WERI-Rb-1 (cell line): ENCODE measurements around the gene FUT6.
A peak's percentile ranks its signal among the peaks of the same experiment; 100 is the strongest.

Experiments used
- DNase-seq: peaks from one replicate; pipeline ENCODE4 v3.0.0-alpha.2; 2020
- H3K27ac ChIP-seq: fragments of 250-450 bp; sonication (Bioruptor Pico); 2 replicates; pipeline ENCODE4 v1.5.1; 2020; ENCODE audit warnings: mild to moderate bottlenecking, moderate library complexity
- H3K27me3 ChIP-seq: fragments of 250-450 bp; sonication (Bioruptor Pico); 2 replicates; pipeline ENCODE4 v1.5.1; 2021; ENCODE audit warnings: mild to moderate bottlenecking, low read depth, moderate library complexity; ENCODE audit not compliant: insufficient read depth, severe bottlenecking
- H3K36me3 ChIP-seq: fragments of 250-450 bp; sonication (Bioruptor Pico); 2 replicates; pipeline ENCODE4 v1.5.1; 2020; ENCODE audit warnings: mild to moderate bottlenecking, moderate library complexity
- H3K4me3 ChIP-seq: 2 replicates; pipeline ENCODE4 v1.5.1; 2011; ENCODE audit warnings: low read depth, mild to moderate bottlenecking, control low read depth, low read length
- H3K9me3 ChIP-seq: fragments of 250-450 bp; sonication (Bioruptor Pico); 2 replicates; pipeline ENCODE4 v1.5.1; 2021; ENCODE audit warnings: mild to moderate bottlenecking, moderate library complexity; ENCODE audit not compliant: severe bottlenecking
- TF ChIP-seq, protein P1 (sequence below): IDR thresholded peaks from 2 replicates; pipeline ENCODE4 v1.5.1; 2011; ENCODE audit warnings: low read depth, mild to moderate bottlenecking, control low read depth, inconsistent platforms, low read length

Gene FUT6

GRCh38 chr19:5808120-5808816, 31.2 kb downstream of the FUT6 start:
- no peaks in the 10 kb centered on the region for H3K36me3 ChIP-seq
- no peak for DNase-seq
- H3K27me3 ChIP-seq, result no peaks in the 10 kb centered on the region
- H3K4me3 ChIP-seq, result no peak overlapping the region
- H3K9me3 ChIP-seq, result no peaks in the 10 kb centered on the region
- H3K27ac ChIP-seq, result no peak overlapping the region
- TF ChIP-seq, protein P1, sequence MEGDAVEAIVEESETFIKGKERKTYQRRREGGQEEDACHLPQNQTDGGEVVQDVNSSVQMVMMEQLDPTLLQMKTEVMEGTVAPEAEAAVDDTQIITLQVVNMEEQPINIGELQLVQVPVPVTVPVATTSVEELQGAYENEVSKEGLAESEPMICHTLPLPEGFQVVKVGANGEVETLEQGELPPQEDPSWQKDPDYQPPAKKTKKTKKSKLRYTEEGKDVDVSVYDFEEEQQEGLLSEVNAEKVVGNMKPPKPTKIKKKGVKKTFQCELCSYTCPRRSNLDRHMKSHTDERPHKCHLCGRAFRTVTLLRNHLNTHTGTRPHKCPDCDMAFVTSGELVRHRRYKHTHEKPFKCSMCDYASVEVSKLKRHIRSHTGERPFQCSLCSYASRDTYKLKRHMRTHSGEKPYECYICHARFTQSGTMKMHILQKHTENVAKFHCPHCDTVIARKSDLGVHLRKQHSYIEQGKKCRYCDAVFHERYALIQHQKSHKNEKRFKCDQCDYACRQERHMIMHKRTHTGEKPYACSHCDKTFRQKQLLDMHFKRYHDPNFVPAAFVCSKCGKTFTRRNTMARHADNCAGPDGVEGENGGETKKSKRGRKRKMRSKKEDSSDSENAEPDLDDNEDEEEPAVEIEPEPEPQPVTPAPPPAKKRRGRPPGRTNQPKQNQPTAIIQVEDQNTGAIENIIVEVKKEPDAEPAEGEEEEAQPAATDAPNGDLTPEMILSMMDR, result no peak

DNA sequence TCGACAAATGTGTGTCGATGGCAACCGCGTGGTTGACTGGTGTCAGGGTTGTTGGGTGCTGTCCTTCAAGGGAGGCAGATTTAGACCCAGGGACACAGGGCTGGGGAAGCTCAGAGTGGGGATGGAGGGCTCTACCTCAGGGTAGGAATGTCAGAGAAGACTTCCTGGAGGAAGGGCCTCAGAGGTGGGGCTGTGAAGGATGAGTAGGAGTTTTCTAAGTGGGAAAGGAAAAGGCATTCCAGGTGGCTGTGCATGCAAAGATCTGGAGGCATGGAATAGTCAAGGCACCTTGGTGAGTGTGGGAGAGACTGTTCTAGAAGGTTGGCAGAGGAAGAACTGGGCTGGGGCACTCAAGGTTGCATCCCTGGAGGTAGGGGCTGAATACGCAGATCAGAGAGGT, 32.6 kb downstream of the FUT6 start:
- no peaks in the 10 kb centered on the region for H3K27me3 ChIP-seq
- no peaks in the 10 kb centered on the region for H3K36me3 ChIP-seq
- H3K27ac ChIP-seq, result no peak overlapping the region
- TF ChIP-seq, protein P1, result no peak
- H3K9me3 ChIP-seq, result no peaks in the 10 kb centered on the region
- no peak for DNase-seq
- H3K4me3 ChIP-seq, result no peak overlapping the region

DNA sequence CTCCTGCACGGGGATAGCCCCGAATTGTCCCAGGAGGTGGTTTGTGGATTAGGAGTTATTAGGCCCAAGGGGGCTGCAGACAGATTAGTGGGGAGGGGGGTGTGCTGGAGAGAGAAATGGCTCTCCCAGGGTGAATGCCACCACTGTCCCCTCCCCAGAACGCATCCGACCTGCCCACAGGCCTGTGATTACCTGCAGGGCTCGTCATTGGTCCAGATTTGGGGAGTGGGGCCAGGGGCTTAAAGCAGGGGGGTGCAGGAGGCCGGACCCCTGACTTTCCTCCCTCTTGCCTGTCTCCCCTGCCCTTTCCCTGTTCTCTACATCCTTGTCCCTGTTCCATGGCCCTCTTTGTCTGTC, 33.4 kb downstream of the FUT6 start:
- Histone ChIP-seq H3K36me3 (no peaks in the 10 kb centered on the region), H3K27me3 (no peaks in the 10 kb centered on the region), H3K4me3 (peak overlapping the region; percentile 63), H3K9me3 (no peaks in the 10 kb centered on the region), H3K27ac (no peak overlapping the region; the same call in 1 of the 2 replicates)
- TF ChIP-seq, protein P1, result no peak
- no peak for DNase-seq

DNA sequence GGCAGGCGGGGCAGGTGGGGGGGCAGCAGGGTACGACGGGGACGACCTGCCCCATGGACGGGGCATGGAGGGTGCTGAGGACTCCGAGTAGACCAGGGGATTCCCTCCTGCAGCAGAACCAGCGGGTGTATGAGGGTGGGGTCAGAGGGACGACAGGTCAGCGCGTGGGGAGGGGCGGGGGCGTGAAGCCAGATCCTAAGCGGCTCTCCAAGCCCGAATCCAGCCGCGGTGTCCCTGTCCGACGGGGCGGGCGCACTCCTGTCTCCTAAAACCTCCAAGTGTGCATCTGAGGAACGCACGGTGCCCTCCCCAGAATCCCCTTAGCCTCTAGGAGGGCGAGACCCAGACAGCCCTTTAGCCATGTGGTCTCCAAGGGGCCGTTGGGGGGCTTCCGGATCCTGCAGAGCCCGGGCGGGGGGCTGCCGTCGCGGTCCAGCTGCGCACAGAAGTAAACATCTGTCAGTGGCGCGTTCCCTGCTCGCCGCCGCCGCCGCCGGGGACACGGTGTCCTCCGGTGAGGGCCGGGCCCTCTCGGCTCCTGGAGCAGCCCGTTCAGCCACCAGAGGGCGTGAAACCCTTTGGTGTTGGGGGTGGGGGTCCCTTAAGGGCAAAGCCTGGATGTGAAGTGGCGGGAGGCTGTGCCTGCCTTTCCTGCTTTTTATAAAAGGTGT, 33.9 kb downstream of the FUT6 start:
- Histone ChIP-seq H3K9me3 (no peaks in the 10 kb centered on the region), H3K36me3 (no peaks in the 10 kb centered on the region), H3K27ac (no peak overlapping the region; the same call in 1 of the 2 replicates), H3K4me3 (peak overlapping the region; percentile 63), H3K27me3 (no peaks in the 10 kb centered on the region)
- TF ChIP-seq, protein P1, result peak; percentile 84
- DNase-seq, result peak; percentile 93

- H3K4me3 ChIP-seq, result peak within 1 kb of the TSS; percentile 63
- H3K27me3 ChIP-seq, result no peaks in the 10 kb centered on the region
- peak; percentile 57 for DNase-seq
- no peaks in the 10 kb centered on the region for H3K9me3 ChIP-seq
- no peaks in the 10 kb centered on the region for H3K36me3 ChIP-seq
- TF ChIP-seq, protein P1, result no peak
- no peak within 1 kb of the TSS; the same call in 1 of the 2 replicates for H3K27ac ChIP-seq
Measured at GRCh38 chr19:5804516-5805461, 34.7 kb downstream of the FUT6 start, which contains the start of gene NRTN. Gene NRTN, plus strand, starts transcription at chr19:5805067. Its CDS starts 19,099 bp downstream, at chr19:5824166.
